ENCODE measurements around the gene CACNA1C.

DNA sequence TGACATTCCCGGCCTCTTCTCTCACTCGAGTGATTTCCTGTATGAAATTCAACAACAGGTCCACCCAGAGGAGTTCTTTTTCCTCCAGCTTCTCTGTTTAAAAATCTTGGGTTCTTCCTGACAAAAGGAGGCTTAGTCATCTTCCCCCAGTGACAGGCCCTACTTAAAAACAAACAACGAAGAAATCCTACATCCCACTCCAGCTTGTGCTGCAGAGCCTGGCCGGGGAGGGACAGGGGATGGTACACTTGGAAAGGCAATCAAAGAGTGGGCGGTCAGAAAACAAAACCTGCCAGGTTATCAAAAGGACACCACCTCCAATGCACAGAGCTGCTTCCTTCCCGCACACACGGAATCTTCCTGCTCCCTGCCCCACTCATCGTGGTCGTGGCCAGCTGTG is 101.3 kb downstream of the CACNA1C start:
- TF ChIP-seq, protein P1, sequence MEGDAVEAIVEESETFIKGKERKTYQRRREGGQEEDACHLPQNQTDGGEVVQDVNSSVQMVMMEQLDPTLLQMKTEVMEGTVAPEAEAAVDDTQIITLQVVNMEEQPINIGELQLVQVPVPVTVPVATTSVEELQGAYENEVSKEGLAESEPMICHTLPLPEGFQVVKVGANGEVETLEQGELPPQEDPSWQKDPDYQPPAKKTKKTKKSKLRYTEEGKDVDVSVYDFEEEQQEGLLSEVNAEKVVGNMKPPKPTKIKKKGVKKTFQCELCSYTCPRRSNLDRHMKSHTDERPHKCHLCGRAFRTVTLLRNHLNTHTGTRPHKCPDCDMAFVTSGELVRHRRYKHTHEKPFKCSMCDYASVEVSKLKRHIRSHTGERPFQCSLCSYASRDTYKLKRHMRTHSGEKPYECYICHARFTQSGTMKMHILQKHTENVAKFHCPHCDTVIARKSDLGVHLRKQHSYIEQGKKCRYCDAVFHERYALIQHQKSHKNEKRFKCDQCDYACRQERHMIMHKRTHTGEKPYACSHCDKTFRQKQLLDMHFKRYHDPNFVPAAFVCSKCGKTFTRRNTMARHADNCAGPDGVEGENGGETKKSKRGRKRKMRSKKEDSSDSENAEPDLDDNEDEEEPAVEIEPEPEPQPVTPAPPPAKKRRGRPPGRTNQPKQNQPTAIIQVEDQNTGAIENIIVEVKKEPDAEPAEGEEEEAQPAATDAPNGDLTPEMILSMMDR (conservative IDR thresholded peaks at IDR 0.05) = no peak
- TF ChIP-seq ZFX (IDR thresholded peaks at IDR 0.05) = no peak

Data from C4-2B (cell line).